HG03469 (cell line): ENCODE measurements around the gene CCDC92.

ENCODE experiments used
- ATAC-seq: cut with Tn5 transposase; IDR thresholded peaks from one replicate; pipeline ENCODE4 v1.9.1; 2021; ENCODE audit warnings: mild to moderate bottlenecking, moderate library complexity, moderate number of reproducible peaks; ENCODE audit not compliant: unreplicated experiment

Gene CCDC92

DNA sequence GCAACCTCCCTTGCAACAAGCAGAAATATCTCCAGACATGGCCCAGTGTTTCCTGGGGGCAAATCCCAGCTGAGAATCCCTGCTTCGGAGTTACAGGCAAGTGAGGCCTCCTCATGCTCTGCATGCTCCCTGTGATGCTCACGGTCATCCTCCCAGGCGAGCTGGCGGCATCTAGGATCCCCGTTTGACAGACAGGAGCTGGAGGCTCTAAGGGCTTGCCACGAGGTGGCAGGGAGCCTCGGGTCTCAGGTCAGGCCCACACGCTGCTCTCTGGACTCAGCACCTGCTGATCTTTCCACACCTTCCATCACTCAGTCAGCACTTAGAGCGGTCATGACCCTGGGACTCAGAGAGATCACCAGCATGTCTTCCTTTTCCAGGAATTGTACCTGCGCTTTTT is 79.8 kb downstream of the CCDC92 start:
- ATAC-seq: no peak

DNA sequence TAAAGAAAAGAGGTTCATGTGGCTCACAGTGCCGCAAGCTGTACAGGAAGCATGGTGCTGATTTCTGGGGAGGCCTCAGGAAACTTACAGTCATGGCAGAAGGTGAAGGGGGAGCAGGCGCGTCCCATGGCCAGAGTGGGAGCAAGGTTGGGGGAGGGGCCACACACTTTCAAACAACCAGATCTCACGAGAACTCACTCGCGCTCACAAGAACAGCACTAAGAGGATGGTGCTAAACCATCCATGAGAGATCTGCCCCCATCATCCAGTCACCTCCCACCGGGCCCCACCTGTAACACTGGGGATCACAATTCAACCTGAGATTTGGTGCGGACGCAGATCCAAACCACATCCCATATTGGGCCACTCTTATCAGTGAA is 80.5 kb downstream of the CCDC92 start:
- no peak for ATAC-seq

DNA sequence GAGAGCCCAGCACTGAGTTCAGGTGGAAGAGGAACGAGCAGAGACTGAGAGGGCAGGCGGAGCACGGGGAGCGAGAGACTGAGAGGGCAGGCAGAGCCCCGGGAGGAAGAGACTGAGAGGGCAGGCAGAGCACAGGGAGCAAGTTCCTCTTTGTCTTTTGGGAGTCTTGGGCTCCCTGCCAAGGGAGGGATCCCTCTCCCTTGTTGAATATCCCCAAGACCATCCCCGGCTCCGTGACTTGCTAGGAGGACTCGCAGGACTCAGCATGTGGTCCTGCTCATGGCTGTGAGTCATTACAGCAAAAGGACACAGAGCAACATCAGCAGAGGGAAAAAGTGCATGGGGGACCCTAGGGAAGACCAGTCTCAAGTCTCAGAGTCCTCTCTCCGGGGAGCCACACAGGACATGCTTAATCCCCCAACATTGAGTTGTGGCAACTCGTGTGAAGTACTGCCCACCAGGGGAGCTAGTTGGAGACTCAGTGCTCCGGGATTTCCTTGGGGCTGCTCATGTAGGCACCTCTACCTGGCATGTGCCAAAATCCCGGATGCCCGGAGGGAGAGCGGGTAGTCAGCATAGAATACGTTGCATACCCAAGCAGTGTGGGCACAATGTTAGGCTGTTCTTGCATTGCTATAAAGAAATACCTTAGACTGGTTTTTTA is 81.0 kb downstream of the CCDC92 start:
- no peak for ATAC-seq

DNA sequence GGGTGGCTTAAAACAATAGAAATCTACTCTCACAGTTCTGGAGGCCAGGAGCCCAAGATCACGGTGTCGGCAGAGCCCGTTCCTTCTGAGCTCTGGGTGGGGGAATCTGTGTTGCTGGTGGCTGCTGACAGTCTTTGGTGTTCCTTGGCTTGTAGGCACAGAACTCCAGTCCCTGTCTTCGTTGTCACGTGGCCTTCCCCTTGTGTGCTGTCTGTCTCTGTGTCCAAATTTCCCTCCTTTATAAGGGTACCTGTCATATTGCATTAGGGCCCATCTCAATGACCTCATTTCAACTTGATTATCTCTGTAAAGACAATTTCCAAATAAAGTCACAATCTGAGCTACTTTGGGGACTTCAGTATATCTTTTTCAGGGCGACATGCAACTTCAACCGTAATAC is 81.6 kb downstream of the CCDC92 start:
- ATAC-seq: no peak

DNA sequence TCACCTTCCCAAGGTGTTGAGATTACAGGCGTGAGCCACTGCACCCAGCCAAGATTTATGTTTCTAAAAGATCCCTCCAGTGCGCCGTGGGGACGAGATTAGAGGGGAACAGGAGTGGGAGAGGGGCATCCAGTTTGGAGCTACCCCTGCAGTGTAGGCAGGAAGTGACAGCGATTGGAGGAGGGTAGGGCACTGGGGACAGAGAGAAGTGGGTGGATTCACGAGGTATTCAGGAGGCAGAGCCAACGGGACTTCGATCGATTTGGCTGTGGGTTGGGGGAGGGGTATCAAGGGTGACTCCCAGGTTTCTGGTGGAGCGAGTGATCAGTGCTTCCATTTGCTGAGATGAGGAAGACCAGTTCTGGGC is 82.1 kb downstream of the CCDC92 start:
- no peak for ATAC-seq

DNA sequence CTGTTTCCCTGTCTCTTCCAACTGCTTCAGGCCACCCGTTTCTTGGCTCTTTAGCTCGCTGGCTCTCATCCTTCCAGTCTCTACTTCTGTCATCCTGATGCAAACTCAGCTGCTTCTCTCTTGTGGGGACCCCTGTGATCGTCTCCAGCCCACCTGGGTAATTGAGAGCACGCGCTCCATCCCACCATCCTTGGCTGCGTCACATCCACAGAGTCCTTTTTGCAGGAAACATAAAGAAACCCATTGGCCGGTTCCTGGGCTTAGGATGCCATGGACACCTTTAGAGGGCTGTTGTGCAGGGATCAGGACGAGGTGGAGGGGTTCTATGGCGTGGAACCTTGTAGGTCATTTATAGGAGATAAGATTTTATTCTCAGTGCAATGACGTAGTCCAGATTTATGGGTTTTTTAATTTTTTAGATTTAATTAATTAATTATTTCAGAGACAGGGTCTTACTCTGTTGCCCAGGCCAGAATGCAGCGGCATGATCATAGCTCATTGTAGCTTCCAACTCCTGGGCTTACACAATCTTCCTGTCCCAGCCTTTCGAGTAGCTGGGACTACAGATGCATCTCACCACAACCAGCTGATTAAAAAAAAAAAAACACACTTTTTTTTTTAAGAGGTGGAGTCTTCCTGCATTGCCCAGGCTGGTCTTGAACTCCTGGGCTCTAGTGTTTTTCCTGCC is 82.6 kb downstream of the CCDC92 start:
- no peak for ATAC-seq

DNA sequence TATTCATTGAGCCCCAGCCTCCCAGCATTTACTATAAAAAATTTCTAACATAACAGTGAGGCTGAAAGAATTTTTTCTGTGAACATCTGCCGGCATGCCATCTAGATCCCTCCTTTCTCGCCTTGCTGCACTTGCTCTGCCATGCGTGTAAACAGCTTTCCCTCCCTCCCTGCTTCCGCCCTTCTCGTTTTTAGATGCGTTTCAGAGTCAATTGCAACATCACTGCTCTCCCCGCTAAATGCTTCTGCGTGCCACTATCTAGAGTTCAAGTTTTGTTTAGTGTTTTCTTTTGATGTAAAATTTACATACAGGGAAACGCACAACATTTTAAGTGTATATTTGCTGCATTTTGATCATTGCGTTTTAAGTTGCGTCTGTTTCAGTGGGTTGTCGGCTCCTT is 83.6 kb downstream of the CCDC92 start:
- ATAC-seq: no peak

DNA sequence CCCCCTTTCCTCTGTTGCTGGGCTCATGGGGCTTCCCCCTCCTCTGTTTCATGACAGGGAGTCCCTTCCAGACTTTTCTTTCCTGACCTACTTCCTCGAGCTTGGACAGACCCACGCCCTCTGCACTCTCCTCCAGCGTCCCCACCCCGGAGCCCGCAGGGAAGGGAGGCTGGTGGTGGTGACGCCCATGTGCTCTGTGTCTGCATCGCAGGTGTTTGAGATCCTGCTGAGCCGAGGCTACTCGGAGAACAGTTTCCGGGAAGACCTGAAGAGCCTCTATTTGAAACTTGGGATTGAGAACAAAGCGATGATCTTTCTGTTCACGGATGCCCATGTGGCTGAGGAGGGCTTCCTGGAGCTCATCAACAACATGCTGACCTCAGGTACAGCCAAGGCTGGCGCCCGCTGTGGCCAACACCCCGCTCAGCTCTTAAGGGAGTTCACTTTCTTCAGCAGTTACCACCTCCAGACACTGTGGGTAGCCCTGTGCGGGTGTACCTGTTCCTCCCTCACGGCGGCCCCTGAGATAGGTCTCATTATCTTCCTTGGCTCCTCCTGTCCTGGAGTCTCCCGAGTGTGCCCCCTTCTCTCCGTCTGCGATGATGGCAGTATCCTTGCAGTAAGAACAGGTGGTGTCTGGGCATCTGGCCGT is 85.6 kb downstream of the CCDC92 start:
- ATAC-seq: no peak

DNA sequence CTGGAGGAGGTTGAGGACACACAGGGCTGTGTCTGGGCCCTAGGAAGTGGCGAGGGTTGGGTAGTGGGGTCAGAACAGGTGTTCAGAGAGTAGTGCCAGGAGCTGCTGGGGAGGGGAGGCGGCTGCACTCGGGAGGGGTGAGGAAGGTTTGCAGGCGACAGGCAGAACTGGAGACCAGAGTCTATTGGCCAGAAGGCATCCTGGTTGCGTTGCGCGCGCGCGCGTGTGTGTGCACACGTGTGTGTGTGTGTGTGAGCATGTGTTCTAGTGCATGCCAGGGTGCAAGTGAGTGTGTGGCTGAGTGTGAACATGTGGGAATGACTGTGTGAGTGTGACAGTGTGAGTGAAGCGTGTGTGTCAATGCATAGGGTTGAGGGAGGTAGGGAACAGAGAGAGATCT is 86.4 kb downstream of the CCDC92 start:
- ATAC-seq: no peak
